IMR-90 (cell line): Measurements from ENCODE around the gene HEATR5A. TPM values are rescaled to one million over a fixed set of nuclear protein-coding genes. Genes with fewer than 3 reads are reported as not detected.
"Not testable (repeated sequence)": the region's sequence is repeated elsewhere in the genome, so short reads cannot be mapped to it uniquely, and the experiment has no call there.

Experiments used
- ATAC-seq: fragments of 200-7000 bp; cut with Tn5 transposase; 2 replicates; pipeline ENCODE4 v1.9.1; 2020; ENCODE audit warnings: low read depth, mild to moderate bottlenecking, moderate library complexity
- BruUV-seq: library from RNA; stranded (reverse); fragments of 400-500 nt; replicated peaks from 2 replicates; lab custom pipeline; 2021; lab: Mats Ljungman, UMichigan
- CTCF ChIA-PET: fragments of 300-600 bp; formaldehyde crosslinking; extraction: SDS; loops from one replicate; lab custom pipeline; 2021; ENCODE audit warnings: antibody characterized with exemption; lab: Yijun Ruan, JAX
- POLR2A ChIA-PET: fragments of 300-600 bp; sonication (Branson Sonifier 250); formaldehyde crosslinking; loops from one replicate; lab custom pipeline; 2022; ENCODE audit warnings: antibody characterized with exemption; ENCODE audit not compliant: unreplicated experiment; lab: Charles Lee
- DNase-seq: peaks from one replicate; pipeline ENCODE4 v3.0.0; 2013
- H2AFZ ChIP-seq: replicated peaks from 2 replicates; pipeline ENCODE3; 2013; ENCODE audit warnings: low read length, mild to moderate bottlenecking; ENCODE audit not compliant: poor library complexity
- H2AK5ac ChIP-seq: 2 replicates; pipeline ENCODE4 v1.6.1; 2013; ENCODE audit warnings: low read depth, low read length, inconsistent platforms
- H2AK9ac ChIP-seq: replicated peaks from 2 replicates; pipeline ENCODE3; 2013; ENCODE audit warnings: mild to moderate bottlenecking, low read depth, low read length, moderate library complexity; ENCODE audit not compliant: poor library complexity
- H2BK120ac ChIP-seq: 2 replicates; pipeline ENCODE4 v1.6.1; 2013; ENCODE audit warnings: low read depth, low read length, inconsistent platforms
- H2BK15ac ChIP-seq: 3 replicates; pipeline ENCODE4 v1.6.1; 2013; ENCODE audit warnings: low read depth, low read length, inconsistent platforms
- H2BK20ac ChIP-seq: 2 replicates; pipeline ENCODE4 v1.6.1; 2013; ENCODE audit warnings: low read depth, mild to moderate bottlenecking, inconsistent platforms, low read length, moderate library complexity
- H2BK5ac ChIP-seq: 2 replicates; pipeline ENCODE4 v1.6.1; 2013; ENCODE audit warnings: mild to moderate bottlenecking, low read depth, low read length, inconsistent platforms; ENCODE audit not compliant: poor library complexity, severe bottlenecking
- H3K14ac ChIP-seq: replicated peaks from 2 replicates; pipeline ENCODE4 v1.6.1; 2013; ENCODE audit warnings: low read depth, low read length, inconsistent platforms
- H3K18ac ChIP-seq: 2 replicates; pipeline ENCODE4 v1.6.1; 2013; ENCODE audit warnings: low read depth, low read length, control low read depth
- H3K23ac ChIP-seq: 2 replicates; pipeline ENCODE4 v1.6.1; 2013; ENCODE audit warnings: low read depth, low read length, inconsistent platforms
- H3K27ac ChIP-seq: 2 replicates; pipeline ENCODE4 v1.5.1; 2013; ENCODE audit warnings: mild to moderate bottlenecking, control low read depth, low read length; ENCODE audit not compliant: insufficient read depth
- H3K27me3 ChIP-seq: 2 replicates; pipeline ENCODE4 v1.6.1; 2013; ENCODE audit warnings: low read length; ENCODE audit not compliant: control insufficient read depth, insufficient read depth
- H3K36me3 ChIP-seq: 2 replicates; pipeline ENCODE4 v1.6.1; 2013; ENCODE audit warnings: low read length, mixed read lengths; ENCODE audit not compliant: control insufficient read depth, insufficient read depth
- H3K4ac ChIP-seq: 2 replicates; pipeline ENCODE4 v1.6.1; 2013; ENCODE audit warnings: low read depth, low read length, inconsistent platforms
- H3K4me1 ChIP-seq: 2 replicates; pipeline ENCODE4 v1.6.1; 2013; ENCODE audit warnings: low read length, mixed read lengths; ENCODE audit not compliant: control insufficient read depth, insufficient read depth
- H3K4me2 ChIP-seq: 2 replicates; pipeline ENCODE4 v1.6.1; 2013; ENCODE audit warnings: low read depth, mild to moderate bottlenecking, control low read depth, low read length, moderate library complexity
- H3K4me3 ChIP-seq: 2 replicates; pipeline ENCODE4 v1.5.1; 2013; ENCODE audit warnings: low read depth, mild to moderate bottlenecking, control low read depth, low read length, moderate library complexity; ENCODE audit not compliant: insufficient read depth
- H3K56ac ChIP-seq: 2 replicates; pipeline ENCODE4 v1.6.1; 2013; ENCODE audit warnings: low read length, inconsistent platforms; ENCODE audit not compliant: insufficient read depth; ENCODE audit errors: extremely low read depth
- H3K79me1 ChIP-seq, 2 experiments: 2 replicates each; pipeline ENCODE4 v1.6.1; 2013; ENCODE audit warnings: low read length in 2 of 2, inconsistent platforms in 1 of 2, low read depth in 1 of 2
- H3K9ac ChIP-seq: 2 replicates; pipeline ENCODE4 v1.6.1; 2013; ENCODE audit warnings: low read depth, low read length, control low read depth
- H3K9me1 ChIP-seq: 2 replicates; pipeline ENCODE4 v1.6.1; 2013; ENCODE audit warnings: low read length, inconsistent platforms; ENCODE audit not compliant: insufficient read depth
- H3K9me3 ChIP-seq: 2 replicates; pipeline ENCODE4 v1.6.1; 2013; ENCODE audit warnings: low read length; ENCODE audit not compliant: control insufficient read depth, insufficient read depth
- H4K20me1 ChIP-seq: 2 replicates; pipeline ENCODE4 v1.6.1; 2013; ENCODE audit warnings: low read length, inconsistent platforms; ENCODE audit not compliant: insufficient read depth
- H4K5ac ChIP-seq: 2 replicates; pipeline ENCODE4 v1.6.1; 2013; ENCODE audit warnings: mild to moderate bottlenecking, low read depth, low read length, control low read depth
- H4K8ac ChIP-seq, 2 experiments: 2 replicates each; pipeline ENCODE4 v1.6.1; 2013; ENCODE audit warnings: low read depth in 2 of 2, low read length in 2 of 2, control low read depth in 1 of 2, inconsistent platforms in 1 of 2
- H4K91ac ChIP-seq: 2 replicates; pipeline ENCODE4 v1.6.1; 2013; ENCODE audit warnings: low read depth, low read length, inconsistent platforms; ENCODE audit not compliant: insufficient read depth
- CEBPB ChIP-seq: IDR thresholded peaks from 2 replicates; pipeline ENCODE4 v1.6.1; 2012; ENCODE audit warnings: low read depth, low read length, improper control_type of control experiment
- FOS ChIP-seq: fragments of 150-350 bp; IDR thresholded peaks from 2 replicates; pipeline ENCODE4 v1.6.1; 2016; ENCODE audit warnings: low read depth, low read length
- WGBS, 2 experiments: methylation state at CpG; one replicate each; pipeline versions ENCODE4 v1.1.5 to v1.1.7; 2013; ENCODE audit warnings: missing lambda C conversion rate in 2 of 2; ENCODE audit not compliant: insufficient read length in 1 of 2; ENCODE audit errors: extremely low coverage in 2 of 2; 5-methylcytosine and 5-hydroxymethylcytosine counted together
- dilution Hi-C: fragments of 300-500 bp; cut with HindIII; formaldehyde crosslinking; loops from one replicate; pipeline ENCODE4 v1.14.3; 2018; ENCODE audit warnings: low sequenced_read_pairs; ENCODE audit not compliant: unreplicated experiment
- in situ Hi-C: fragments of 300-500 bp; cut with MboI; formaldehyde crosslinking; loops from 3 replicates; pipeline ENCODE4 v1.14.3; 2019; ENCODE audit warnings: low sequenced_read_pairs, inconsistent platforms, mixed read lengths
- intact Hi-C: fragments of 100-400 bp; cut with micrococcal nuclease; formaldehyde crosslinking; loops from 2 replicates; pipeline ENCODE4 v1.10.0; 2022
- polyA plus RNA-seq, 3 experiments: library from polyadenylated mRNA; depleted of rRNA; stranded (reverse); fragments of >200 nt; gene quantifications; 2 replicates each; pipeline ENCODE4 v1.2.3, GENCODE V29; 2012; ENCODE audit warnings: low replicate concordance in 1 of 3
- total RNA-seq: library from RNA; depleted of rRNA; stranded (reverse); fragments of >200 nt; gene quantifications from 2 replicates; pipeline ENCODE4 v1.2.3, GENCODE V29; 2012

HEATR5A gene
- total and polyA plus RNA-seq, 2 of the 4 experiments (the other 2 are of a cell fraction): 14.0 to 48.9 TPM

DNA sequence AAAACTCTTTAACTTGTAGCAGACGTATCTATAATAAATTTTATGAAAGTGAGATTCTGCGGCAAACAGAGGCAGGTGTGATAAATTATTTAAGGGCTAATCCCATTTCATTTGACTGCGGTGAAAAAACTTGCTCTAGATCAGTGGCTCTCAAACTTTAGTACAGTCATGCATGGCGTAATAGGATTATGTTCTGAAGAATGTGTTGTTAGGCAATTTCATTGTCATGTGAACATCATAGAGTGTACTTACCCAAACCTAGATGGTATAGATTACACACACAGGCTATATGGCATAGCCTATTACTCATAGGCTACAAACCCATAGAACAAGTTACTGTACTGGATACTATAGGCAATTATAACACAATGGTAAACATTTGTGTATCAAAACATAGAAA is 83.7 kb downstream of the HEATR5A start:
- H3K9me1 ChIP-seq: peaks cover 3% of the 10 kb centered on the region
- H3K4me3 ChIP-seq: no peak overlapping the region
- H2AK9ac ChIP-seq: no peak overlapping the region
- H3K79me1 ChIP-seq: no peaks in the 10 kb centered on the region
- H3K56ac ChIP-seq: no peak overlapping the region
- peaks cover 6% of the 10 kb centered on the region for H3K9me3 ChIP-seq
- H3K27ac ChIP-seq: no peak overlapping the region
- no peak overlapping the region for H3K18ac ChIP-seq
- no peak overlapping the region for H3K4ac ChIP-seq
- DNase-seq (peak; percentile 71), ATAC-seq (peak; percentile 37)
- H3K4me2 ChIP-seq: no peak overlapping the region
- CTCF ChIA-PET: interaction anchor here (0.6 to 0.8 kb wide), 2 partner anchors 8 to 346 kb away, joined by 3 to 4 read pairs; no protein-coding TSS in a partner anchor
- intact Hi-C loops: no loop called here
- H3K23ac ChIP-seq: no peak overlapping the region
- peaks cover 2% of the 10 kb centered on the region for H3K4me1 ChIP-seq
- H2BK5ac ChIP-seq: no peak overlapping the region
- H4K20me1 ChIP-seq: peaks cover 3% of the 10 kb centered on the region; the same call in 1 of the 2 replicates
- no peaks in the 10 kb centered on the region for H3K27me3 ChIP-seq
- no peak overlapping the region for H2AK5ac ChIP-seq
- in situ Hi-C loops: no loop called here
- TF ChIP-seq CEBPB (peak; percentile 84), FOS (no peak)
- no peak overlapping the region for H2BK20ac ChIP-seq
- H2AFZ ChIP-seq: no peak overlapping the region
- peaks cover 11% of the 10 kb centered on the region for H3K36me3 ChIP-seq
- no peak overlapping the region for H3K9ac ChIP-seq
- no peak overlapping the region for H4K5ac ChIP-seq
- no peak overlapping the region for H4K91ac ChIP-seq
- POLR2A ChIA-PET: no interaction called here
- dilution Hi-C loops: no loop called here
- H2BK15ac ChIP-seq: no peak overlapping the region
- H2BK120ac ChIP-seq: no peak overlapping the region
- no peak overlapping the region for H3K14ac ChIP-seq
- no peak overlapping the region for H4K8ac ChIP-seq
- no CpG with 5 or more reads among the region's 4 CpGs for WGBS, 2 experiments
- BruUV-seq: no TSS peak

DNA sequence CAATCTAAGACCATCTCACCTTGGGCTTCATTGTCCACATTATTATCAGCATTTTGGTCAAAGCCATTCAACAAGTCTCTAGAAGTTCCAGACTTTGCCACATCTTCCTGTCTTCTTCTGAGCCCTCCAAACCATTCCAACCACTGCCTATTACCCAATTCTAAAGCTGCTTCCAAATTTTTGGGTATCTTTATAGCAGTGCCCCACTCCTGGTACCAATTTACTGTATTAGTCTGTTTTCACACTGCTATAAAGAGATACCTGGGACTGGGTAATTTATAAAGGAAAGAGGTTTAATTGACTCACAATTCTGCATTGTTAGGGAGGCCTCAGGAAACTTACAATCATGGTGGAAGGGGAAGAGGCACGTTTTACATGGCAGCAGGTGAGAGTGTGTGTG is 89.0 kb downstream of the HEATR5A start:
- H3K4me3 ChIP-seq, H4K5ac ChIP-seq, H3K4me2 ChIP-seq, dilution Hi-C loops, ATAC-seq, H3K18ac ChIP-seq, H3K56ac ChIP-seq, H2BK20ac ChIP-seq, in situ Hi-C loops, H3K9me1 ChIP-seq, H3K4me1 ChIP-seq, H3K79me1 ChIP-seq, H4K91ac ChIP-seq, H3K27me3 ChIP-seq, DNase-seq, H2BK120ac ChIP-seq, H2AK5ac ChIP-seq, H3K27ac ChIP-seq, H2AFZ ChIP-seq, H4K20me1 ChIP-seq, H2BK15ac ChIP-seq, H2AK9ac ChIP-seq, H3K4ac ChIP-seq, intact Hi-C loops, H3K23ac ChIP-seq, H3K14ac ChIP-seq, BruUV-seq, H3K9ac ChIP-seq, CTCF ChIA-PET, H4K8ac ChIP-seq, POLR2A ChIA-PET, H2BK5ac ChIP-seq: not testable (repeated sequence)
- Histone ChIP-seq H3K36me3 (peaks cover 20% of the 10 kb centered on the region), H3K9me3 (peaks cover 12% of the 10 kb centered on the region)
- no CpG with 5 or more reads among the region's 1 CpG for WGBS, 2 experiments
